Measurements from ENCODE around the gene RASA1. TPM values are rescaled to one million over a fixed set of nuclear protein-coding genes. Genes with fewer than 3 reads are reported as not detected.
A peak's percentile ranks its signal among the peaks of the same experiment; 100 is the strongest.

The RASA1 gene
- polyA plus RNA-seq, 3 donors: 2.1 to 20.1 (median 4.0) TPM

DNA sequence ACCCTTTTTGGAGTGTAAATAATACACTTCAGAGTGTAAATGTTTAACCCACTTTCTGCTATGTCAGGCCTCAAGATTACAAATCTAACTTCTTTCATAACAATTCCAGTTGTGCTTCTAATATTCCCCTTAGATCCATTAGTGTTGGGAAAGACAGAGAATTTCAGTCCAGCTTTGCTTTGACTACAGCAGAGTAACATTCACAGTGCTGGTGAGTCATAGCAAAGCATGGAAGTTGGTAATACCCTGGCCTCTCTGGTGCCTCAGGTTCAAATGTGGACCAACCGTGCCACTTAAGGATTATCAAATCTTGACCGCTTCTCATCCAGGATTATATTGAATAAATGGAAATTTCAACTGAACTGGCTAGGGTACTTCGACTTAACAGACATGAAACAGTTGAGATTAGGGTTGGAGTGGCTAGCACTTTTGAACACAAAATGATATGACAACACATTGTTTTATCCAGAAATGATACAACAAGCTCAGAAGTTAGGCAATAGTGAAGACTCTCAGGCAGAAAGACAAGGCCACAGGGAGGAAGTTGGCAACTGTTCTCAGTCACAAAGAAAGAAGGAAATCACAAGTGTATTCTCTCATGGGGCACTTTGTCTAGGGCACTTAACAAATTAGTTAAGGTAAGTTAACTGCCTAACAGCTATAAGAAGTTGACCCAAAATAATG, 24.4 kb upstream of the RASA1 start:
- H3K27me3 Mint-ChIP-seq (ENCODE audit: low read depth in 3 of 3): peaks cover 0 to 4% (median 0%) of the 10 kb centered on the region in 3 donors
- Histone ChIP-seq H3K36me3 (replicated peaks in 1 of 2; ENCODE audit: control insufficient read depth in 1 of 2, insufficient read depth in 2 of 2, low read length in 2 of 2) (no peaks in the 10 kb centered on the region), H3K4me3 (replicated peaks in 1 of 3; ENCODE audit: low read depth in 2 of 3, low read length in 3 of 3) (no peak overlapping the region), H3K79me2 (ENCODE audit: insufficient read depth, low read length) (no peaks in the 10 kb centered on the region), H3K27me3 (ENCODE audit: control insufficient read depth in 2 of 2, insufficient read depth in 2 of 2, low read length in 2 of 2) (no peaks in the 10 kb centered on the region), H3K4me1 (ENCODE audit: control insufficient read depth in 1 of 2, insufficient read depth in 2 of 2, low read length in 2 of 2) (peaks cover 15 to 26% of the 10 kb centered on the region in 2 donors), H3K9ac (ENCODE audit: insufficient read depth, low read length, poor library complexity, severe bottlenecking) (no peak overlapping the region), H3K27ac (ENCODE audit: low read depth in 1 of 2, low read length in 2 of 2) (peak overlapping the region in 1 of 2 donors; percentile 83), H2AFZ (ENCODE audit: insufficient read depth, low read depth, low read length, poor library complexity, severe bottlenecking) (no peak overlapping the region), H3K4me2 (replicated peaks; ENCODE audit: extremely low read depth, low read length, poor library complexity, severe bottlenecking) (no peak overlapping the region), H3K9me3 (replicated peaks in 1 of 2; ENCODE audit: control insufficient read depth in 1 of 2, insufficient read depth in 1 of 2, low read length in 2 of 2) (no peaks in the 10 kb centered on the region), H4K20me1 (ENCODE audit: insufficient read depth, low read length) (no peaks in the 10 kb centered on the region)
- H3K36me3 Mint-ChIP-seq: no peaks in the 10 kb centered on the region
- peaks cover 26% of the 10 kb centered on the region for H3K4me1 Mint-ChIP-seq
- WGBS (ENCODE audit: insufficient coverage): 50% methylated on average over 1 of the region's 3 CpGs
- peak overlapping the region; percentile 83 to 95 (median 93) for H3K27ac Mint-ChIP-seq
- intact Hi-C loops (cut with micrococcal nuclease): no loop called here
- no peaks in the 10 kb centered on the region for H3K9me3 Mint-ChIP-seq
- DNase-seq: peak; percentile 70 to 84 (median 72)
- TF ChIP-seq, protein P1, sequence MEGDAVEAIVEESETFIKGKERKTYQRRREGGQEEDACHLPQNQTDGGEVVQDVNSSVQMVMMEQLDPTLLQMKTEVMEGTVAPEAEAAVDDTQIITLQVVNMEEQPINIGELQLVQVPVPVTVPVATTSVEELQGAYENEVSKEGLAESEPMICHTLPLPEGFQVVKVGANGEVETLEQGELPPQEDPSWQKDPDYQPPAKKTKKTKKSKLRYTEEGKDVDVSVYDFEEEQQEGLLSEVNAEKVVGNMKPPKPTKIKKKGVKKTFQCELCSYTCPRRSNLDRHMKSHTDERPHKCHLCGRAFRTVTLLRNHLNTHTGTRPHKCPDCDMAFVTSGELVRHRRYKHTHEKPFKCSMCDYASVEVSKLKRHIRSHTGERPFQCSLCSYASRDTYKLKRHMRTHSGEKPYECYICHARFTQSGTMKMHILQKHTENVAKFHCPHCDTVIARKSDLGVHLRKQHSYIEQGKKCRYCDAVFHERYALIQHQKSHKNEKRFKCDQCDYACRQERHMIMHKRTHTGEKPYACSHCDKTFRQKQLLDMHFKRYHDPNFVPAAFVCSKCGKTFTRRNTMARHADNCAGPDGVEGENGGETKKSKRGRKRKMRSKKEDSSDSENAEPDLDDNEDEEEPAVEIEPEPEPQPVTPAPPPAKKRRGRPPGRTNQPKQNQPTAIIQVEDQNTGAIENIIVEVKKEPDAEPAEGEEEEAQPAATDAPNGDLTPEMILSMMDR (IDR thresholded peaks at IDR 0.05): no peak
- H3K4me3 Mint-ChIP-seq: no peak overlapping the region

DNA sequence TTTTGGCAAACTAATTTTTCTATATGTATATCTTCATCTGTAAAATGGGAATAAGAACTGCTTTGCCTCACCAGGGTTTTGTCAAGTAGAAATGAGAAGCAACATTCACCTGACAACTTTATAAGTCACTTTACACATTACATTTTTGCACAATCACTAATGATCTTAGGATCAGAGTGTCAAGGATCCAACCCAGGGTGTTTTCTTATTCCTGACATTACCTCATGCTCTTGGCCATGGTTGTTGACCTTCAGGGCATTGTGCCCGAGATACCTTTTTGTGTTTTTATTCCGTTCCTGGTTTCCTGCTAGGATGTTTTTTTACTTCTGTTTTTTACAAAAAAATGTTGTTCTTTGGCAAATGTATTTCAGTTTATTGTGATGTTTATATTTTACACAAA, 22.2 kb upstream of the RASA1 start:
- TF ChIP-seq, protein P1 (IDR thresholded peaks at IDR 0.05): no peak
- Histone ChIP-seq H3K9ac (ENCODE audit: insufficient read depth, low read length, poor library complexity, severe bottlenecking) (no peak overlapping the region), H4K20me1 (ENCODE audit: insufficient read depth, low read length) (no peaks in the 10 kb centered on the region), H3K9me3 (replicated peaks in 1 of 2; ENCODE audit: control insufficient read depth in 1 of 2, insufficient read depth in 1 of 2, low read length in 2 of 2) (no peaks in the 10 kb centered on the region), H3K27me3 (ENCODE audit: control insufficient read depth in 2 of 2, insufficient read depth in 2 of 2, low read length in 2 of 2) (no peaks in the 10 kb centered on the region), H3K27ac (ENCODE audit: low read depth in 1 of 2, low read length in 2 of 2) (no peak overlapping the region), H2AFZ (ENCODE audit: insufficient read depth, low read depth, low read length, poor library complexity, severe bottlenecking) (no peak overlapping the region), H3K4me1 (ENCODE audit: control insufficient read depth in 1 of 2, insufficient read depth in 2 of 2, low read length in 2 of 2) (peaks cover 15 to 26% of the 10 kb centered on the region in 2 donors), H3K4me3 (replicated peaks in 1 of 3; ENCODE audit: low read depth in 2 of 3, low read length in 3 of 3) (no peak overlapping the region), H3K79me2 (ENCODE audit: insufficient read depth, low read length) (no peaks in the 10 kb centered on the region), H3K36me3 (replicated peaks in 1 of 2; ENCODE audit: control insufficient read depth in 1 of 2, insufficient read depth in 2 of 2, low read length in 2 of 2) (no peaks in the 10 kb centered on the region), H3K4me2 (replicated peaks; ENCODE audit: extremely low read depth, low read length, poor library complexity, severe bottlenecking) (no peak overlapping the region)
- Mint-ChIP-seq H3K4me3 (no peak overlapping the region), H3K27me3 (ENCODE audit: low read depth in 3 of 3) (peaks cover 0 to 1% (median 0%) of the 10 kb centered on the region in 3 donors), H3K27ac (no peak overlapping the region), H3K4me1 (peaks cover 26% of the 10 kb centered on the region), H3K9me3 (no peaks in the 10 kb centered on the region), H3K36me3 (no peaks in the 10 kb centered on the region)
- no CpG with 5 or more reads among the region's 2 CpGs for WGBS (ENCODE audit: insufficient coverage)
- intact Hi-C loops (cut with micrococcal nuclease): no loop called here
- no peak for DNase-seq
